NCI-H2227 treated with DMSO at 0.1 percent for 48 hours (cell line): Measurements from ENCODE around the gene GEMIN4.
"Not testable (repeated sequence)": the region's sequence is repeated elsewhere in the genome, so short reads cannot be mapped to it uniquely, and the experiment has no call there.

Experiments
- DNase-seq: peaks from one replicate; lab custom pipeline; 2025; lab: John Stamatoyannopoulos, UW

Gene GEMIN4

GRCh38 chr17:778096-778495, 26.0 kb upstream of the GEMIN4 start:
- no peak for DNase-seq

- DNase-seq, result no peak
Observed at GRCh38 chr17:774313-774584, 22.2 kb upstream of the GEMIN4 start.

- no peak for DNase-seq
Observed at GRCh38 chr17:773467-774312, 21.6 kb upstream of the GEMIN4 start.

- no peak for DNase-seq
Observed at GRCh38 chr17:773016-773415, 21.0 kb upstream of the GEMIN4 start.

GRCh38 chr17:767076-767475, 15.0 kb upstream of the GEMIN4 start:
- DNase-seq, result no peak

GRCh38 chr17:760371-760770, 8.3 kb upstream of the GEMIN4 start:
- DNase-seq, result no peak

- no peak for DNase-seq
Observed at GRCh38 chr17:759964-760363, 7.9 kb upstream of the GEMIN4 start.

GRCh38 chr17:756010-756567, 4.0 kb upstream of the GEMIN4 start:
- not testable (repeated sequence) for DNase-seq

GRCh38 chr17:755319-755961, 3.4 kb upstream of the GEMIN4 start:
- not testable (repeated sequence) for DNase-seq

GRCh38 chr17:753418-753817, 1.4 kb upstream of the GEMIN4 start:
- no peak for DNase-seq

GRCh38 chr17:752620-753219, 656 bp upstream of the GEMIN4 start:
- peak; percentile 23 for DNase-seq

- DNase-seq, result no peak
Observed at GRCh38 chr17:751269-752001, 629 bp downstream of the GEMIN4 start.

GRCh38 chr17:750431-751037, 1.5 kb downstream of the GEMIN4 start:
- no peak for DNase-seq

- DNase-seq, result not testable (repeated sequence)
Observed at GRCh38 chr17:749359-749758, 2.7 kb downstream of the GEMIN4 start.

- DNase-seq, result not testable (repeated sequence)
Observed at GRCh38 chr17:748604-749003, 3.5 kb downstream of the GEMIN4 start.

GRCh38 chr17:746783-747629, 5.1 kb downstream of the GEMIN4 start:
- no peak for DNase-seq

GRCh38 chr17:746181-746580, 5.9 kb downstream of the GEMIN4 start:
- DNase-seq, result no peak

- no peak for DNase-seq
Observed at GRCh38 chr17:745406-745805, 6.7 kb downstream of the GEMIN4 start.

GRCh38 chr17:744937-745336, 7.1 kb downstream of the GEMIN4 start:
- no peak for DNase-seq

GRCh38 chr17:743139-743538, 8.9 kb downstream of the GEMIN4 start:
- DNase-seq, result no peak
